IPS-18c (cell line): Measurements from ENCODE around the gene OR6C70.

Experiments used
- H3K4me3 ChIP-seq: 2 replicates; pipeline ENCODE4 v1.7.0; 2013; ENCODE audit warnings: low read depth, mild to moderate bottlenecking, low read length, moderate library complexity; ENCODE audit not compliant: insufficient read depth
- H3K9me3 ChIP-seq: one replicate; pipeline ENCODE4 v1.6.1; 2013; ENCODE audit warnings: mild to moderate bottlenecking, low read length, moderate library complexity; ENCODE audit not compliant: control insufficient read depth, insufficient read depth

OR6C70 gene

DNA sequence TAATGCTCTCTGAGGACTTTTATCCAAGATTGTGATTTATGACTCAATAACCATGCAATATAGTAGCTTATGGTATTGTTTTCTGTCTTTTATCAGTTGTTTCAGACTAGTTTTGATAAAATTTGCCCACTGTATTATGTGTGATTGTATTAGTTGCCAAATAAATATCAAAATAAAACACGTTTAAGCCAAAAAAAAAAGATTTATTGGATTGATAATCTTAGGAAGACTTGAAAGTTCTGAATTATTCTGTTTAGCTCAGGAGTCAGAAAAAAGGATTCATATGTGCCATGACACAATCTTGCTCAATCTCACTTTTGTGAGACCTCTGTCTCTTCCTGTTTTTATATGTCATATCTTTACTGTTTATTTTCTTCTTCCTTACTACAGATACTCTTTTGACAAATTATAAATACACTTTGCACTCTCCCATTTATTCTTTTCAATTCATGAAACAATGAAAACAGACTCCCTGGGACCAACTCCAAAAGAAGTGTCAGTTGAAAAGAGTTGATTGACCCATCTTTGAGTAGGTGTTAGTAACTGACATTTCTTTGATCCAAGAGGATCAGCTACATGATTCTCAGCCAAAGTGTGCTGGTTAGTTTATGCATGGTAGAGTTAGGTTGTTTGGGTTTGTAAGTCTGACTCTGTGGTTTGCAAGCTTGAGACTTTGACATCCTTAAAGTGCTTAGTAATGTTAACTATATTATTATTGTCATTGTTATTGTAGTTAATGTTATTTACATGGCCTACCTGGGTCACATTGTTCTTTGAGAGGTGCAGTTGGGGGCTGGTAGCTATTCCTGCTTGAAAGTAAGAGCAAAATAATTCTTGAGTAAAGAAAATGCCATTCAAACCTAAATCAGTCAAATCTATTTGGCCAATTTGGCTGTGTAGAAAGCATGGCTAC, 41.4 kb downstream of the OR6C70 start:
- no peak overlapping the region for H3K4me3 ChIP-seq

GRCh38 chr12:55425954-55426353, 44.0 kb downstream of the OR6C70 start, which contains the start of gene OR6C76:
OR6C76 (plus strand) TSS chr12:55426254; CDS start chr12:55426254, 0 bp downstream.
- Histone ChIP-seq H3K9me3 (no peaks in the 10 kb centered on the region), H3K4me3 (no peak within 1 kb of the TSS)

More for the DNA sequence above, 41.4 kb downstream of the OR6C70 start:
- no peaks in the 10 kb centered on the region for H3K9me3 ChIP-seq

- no peaks in the 10 kb centered on the region for H3K9me3 ChIP-seq
Measured at GRCh38 chr12:55420307-55420962, 49.5 kb downstream of the OR6C70 start.

More at GRCh38 chr12:55420307-55420962, 49.5 kb downstream of the OR6C70 start:
- no peak overlapping the region for H3K4me3 ChIP-seq
